Measurements from ENCODE around the gene MAP3K8.

GRCh38 chr10:30417301-30417700 lies 16.7 kb upstream of the MAP3K8 start:
- TF ChIP-seq, protein P1, sequence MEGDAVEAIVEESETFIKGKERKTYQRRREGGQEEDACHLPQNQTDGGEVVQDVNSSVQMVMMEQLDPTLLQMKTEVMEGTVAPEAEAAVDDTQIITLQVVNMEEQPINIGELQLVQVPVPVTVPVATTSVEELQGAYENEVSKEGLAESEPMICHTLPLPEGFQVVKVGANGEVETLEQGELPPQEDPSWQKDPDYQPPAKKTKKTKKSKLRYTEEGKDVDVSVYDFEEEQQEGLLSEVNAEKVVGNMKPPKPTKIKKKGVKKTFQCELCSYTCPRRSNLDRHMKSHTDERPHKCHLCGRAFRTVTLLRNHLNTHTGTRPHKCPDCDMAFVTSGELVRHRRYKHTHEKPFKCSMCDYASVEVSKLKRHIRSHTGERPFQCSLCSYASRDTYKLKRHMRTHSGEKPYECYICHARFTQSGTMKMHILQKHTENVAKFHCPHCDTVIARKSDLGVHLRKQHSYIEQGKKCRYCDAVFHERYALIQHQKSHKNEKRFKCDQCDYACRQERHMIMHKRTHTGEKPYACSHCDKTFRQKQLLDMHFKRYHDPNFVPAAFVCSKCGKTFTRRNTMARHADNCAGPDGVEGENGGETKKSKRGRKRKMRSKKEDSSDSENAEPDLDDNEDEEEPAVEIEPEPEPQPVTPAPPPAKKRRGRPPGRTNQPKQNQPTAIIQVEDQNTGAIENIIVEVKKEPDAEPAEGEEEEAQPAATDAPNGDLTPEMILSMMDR (IDR thresholded peaks at IDR 0.05), result no peak
- TF ChIP-seq EP300 (IDR thresholded peaks at IDR 0.05) (no peak), POLR2A (IDR thresholded peaks at IDR 0.05) (no peak)

Measured in upper lobe of left lung (tissue), 4 donors.